Measurements from ENCODE around the gene TREM1. TPM values are rescaled to one million over a fixed set of nuclear protein-coding genes. Genes with fewer than 3 reads are reported as not detected.
A peak's percentile ranks its signal among the peaks of the same experiment; 100 is the strongest.

The TREM1 gene
- total RNA-seq: 1 to 10 TPM in 2 of 4 donors, under 1 TPM in 1, not detected in 1; 0.63 to 4.5 (median 1.0) TPM

GRCh38 chr6:41286544-41287346 is at the start of gene TREM1:
TREM1 (minus strand) TSS chr6:41286682; CDS start chr6:41286655, 27 bp downstream.
- 72 to 75% methylated on average over 8 of the region's 8 CpGs for WGBS, 2 donors
- Histone ChIP-seq H3K27ac (peak within 1 kb of the TSS in 2 of 3 donors; percentile 54 to 88), H3K9me3 (no peaks in the 10 kb centered on the region), H3K4me1 (peaks cover 27 to 56% of the 10 kb centered on the region in 2 donors), H3K4me3 (replicated peaks in 1 of 3) (no peak within 1 kb of the TSS), H3K36me3 (no peaks in the 10 kb centered on the region), H3K27me3 (no peaks in the 10 kb centered on the region)
- intact Hi-C loops (cut with DNase I): no loop called here
- TF ChIP-seq CTCF (IDR thresholded peaks at IDR 0.05) (no peak), POLR2A (IDR thresholded peaks at IDR 0.05) (no peak)
- no peak for DNase-seq

- Histone ChIP-seq H3K27ac (no peak overlapping the region), H3K27me3 (no peaks in the 10 kb centered on the region), H3K4me3 (replicated peaks in 1 of 3) (no peak overlapping the region), H3K36me3 (no peaks in the 10 kb centered on the region), H3K4me1 (no peaks in the 10 kb centered on the region), H3K9me3 (no peaks in the 10 kb centered on the region)
- no peak for DNase-seq
- TF ChIP-seq POLR2A (IDR thresholded peaks at IDR 0.05) (no peak), CTCF (IDR thresholded peaks at IDR 0.05) (no peak)
- WGBS, 2 donors: 88 to 89% methylated on average over 11 of the region's 11 CpGs
- intact Hi-C loops (cut with DNase I): no loop called here
Measured at GRCh38 chr6:41335943-41336342, 49.5 kb upstream of the TREM1 start.

GRCh38 chr6:41335296-41335695 is 48.8 kb upstream of the TREM1 start, which contains the start of gene NCR2:
NCR2 (plus strand) TSS chr6:41335608; CDS start chr6:41335877, 269 bp downstream.
- TF ChIP-seq POLR2A (IDR thresholded peaks at IDR 0.05) (no peak), CTCF (IDR thresholded peaks at IDR 0.05) (no peak)
- DNase-seq: no peak

GRCh38 chr6:41334482-41335040 is 48.1 kb upstream of the TREM1 start:
- no peak for DNase-seq
- no peak overlapping the region for H3K4me3 ChIP-seq (replicated peaks in 1 of 3)
- H3K4me1 ChIP-seq: no peaks in the 10 kb centered on the region
- no peaks in the 10 kb centered on the region for H3K9me3 ChIP-seq
- no peaks in the 10 kb centered on the region for H3K36me3 ChIP-seq
- intact Hi-C loops (cut with DNase I): no loop called here
- no peaks in the 10 kb centered on the region for H3K27me3 ChIP-seq
- no peak overlapping the region for H3K27ac ChIP-seq
- TF ChIP-seq CTCF (IDR thresholded peaks at IDR 0.05): no peak
- WGBS, 2 donors: 67 to 69% methylated on average over 11 of the region's 11 CpGs

More at GRCh38 chr6:41335296-41335695, 48.8 kb upstream of the TREM1 start, which contains the start of gene NCR2:
- WGBS, 2 donors: 83 to 90% methylated on average over 4 to 5 of the region's 5 CpGs
- Histone ChIP-seq H3K4me1 (no peaks in the 10 kb centered on the region), H3K27me3 (no peaks in the 10 kb centered on the region), H3K9me3 (no peaks in the 10 kb centered on the region), H3K36me3 (no peaks in the 10 kb centered on the region), H3K4me3 (replicated peaks in 1 of 3) (no peak within 1 kb of the TSS), H3K27ac (no peak within 1 kb of the TSS)
- intact Hi-C loops (cut with DNase I): no loop called here
